A549 (cell line): ENCODE results near the gene PPP2R5B.

Source experiments
- CEBPB ChIP-seq, 2 experiments: fragments of >200 bp in 1 of 2; sonication (Bioruptor Twin) in 1 of 2; formaldehyde crosslinking in 1 of 2; IDR thresholded peaks; 2 replicates each; pipeline ENCODE4 v1.6.1; 2012 to 2016
- EP300 ChIP-seq, 2 experiments: fragments of >200 bp; sonication (Bioruptor Twin); formaldehyde crosslinking; IDR thresholded peaks; 2 replicates in 1 of 2; 3 replicates in 1 of 2; pipeline ENCODE4 v1.6.1; 2016 to 2017
- JUNB ChIP-seq: fragments of >200 bp; sonication (Bioruptor Twin); formaldehyde crosslinking; IDR thresholded peaks from 2 replicates; pipeline ENCODE4 v1.6.1; 2016
- POLR2A ChIP-seq: IDR thresholded peaks from 2 replicates; pipeline ENCODE4 v1.6.1; 2012; ENCODE audit warnings: mild to moderate bottlenecking, low read length
- POLR2AphosphoS2 ChIP-seq: conservative IDR thresholded peaks from 2 replicates; pipeline ENCODE4 v1.6.1; 2012; ENCODE audit warnings: low read length, improper control_type of control experiment, inconsistent platforms
- SREBF2 ChIP-seq: fragments of 450-650 bp; IDR thresholded peaks from 2 replicates; pipeline ENCODE4 v1.6.1; 2014; ENCODE audit warnings: mild to moderate bottlenecking, moderate library complexity
- ZC3H11A ChIP-seq: fragments of 450-650 bp; IDR thresholded peaks from 2 replicates; pipeline ENCODE4 v1.6.1; 2014; ENCODE audit warnings: antibody characterized with exemption, mild to moderate bottlenecking
- TF ChIP-seq, protein P1 (sequence below): fragments of >200 bp; sonication (Bioruptor Twin); formaldehyde crosslinking; IDR thresholded peaks from 3 replicates; pipeline ENCODE4 v1.5.1; 2016
- TF ChIP-seq, protein P2 (sequence below): fragments of 450-650 bp; IDR thresholded peaks from 2 replicates; pipeline ENCODE4 v1.6.1; 2014; ENCODE audit warnings: antibody characterized with exemption

DNA sequence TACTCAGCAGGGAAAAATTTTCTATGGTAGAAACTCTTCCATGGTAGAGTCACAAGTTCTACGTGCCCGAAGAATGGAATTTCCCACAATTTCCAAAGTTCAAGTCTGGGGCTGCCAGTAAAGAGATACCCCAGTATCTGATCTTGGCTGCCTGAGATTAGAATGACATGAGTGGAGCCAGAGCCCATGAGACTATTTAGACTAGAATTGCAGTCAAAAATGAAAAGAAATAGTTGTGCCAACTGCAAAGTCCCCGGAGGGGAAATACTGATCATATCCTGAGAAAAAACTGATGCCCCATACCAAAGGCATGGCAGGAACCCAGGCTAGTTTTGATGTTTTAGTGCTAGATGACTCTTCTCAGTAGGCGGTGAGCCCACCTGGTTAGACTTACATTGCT, 36.2 kb downstream of the PPP2R5B start:
- TF ChIP-seq, protein P1, sequence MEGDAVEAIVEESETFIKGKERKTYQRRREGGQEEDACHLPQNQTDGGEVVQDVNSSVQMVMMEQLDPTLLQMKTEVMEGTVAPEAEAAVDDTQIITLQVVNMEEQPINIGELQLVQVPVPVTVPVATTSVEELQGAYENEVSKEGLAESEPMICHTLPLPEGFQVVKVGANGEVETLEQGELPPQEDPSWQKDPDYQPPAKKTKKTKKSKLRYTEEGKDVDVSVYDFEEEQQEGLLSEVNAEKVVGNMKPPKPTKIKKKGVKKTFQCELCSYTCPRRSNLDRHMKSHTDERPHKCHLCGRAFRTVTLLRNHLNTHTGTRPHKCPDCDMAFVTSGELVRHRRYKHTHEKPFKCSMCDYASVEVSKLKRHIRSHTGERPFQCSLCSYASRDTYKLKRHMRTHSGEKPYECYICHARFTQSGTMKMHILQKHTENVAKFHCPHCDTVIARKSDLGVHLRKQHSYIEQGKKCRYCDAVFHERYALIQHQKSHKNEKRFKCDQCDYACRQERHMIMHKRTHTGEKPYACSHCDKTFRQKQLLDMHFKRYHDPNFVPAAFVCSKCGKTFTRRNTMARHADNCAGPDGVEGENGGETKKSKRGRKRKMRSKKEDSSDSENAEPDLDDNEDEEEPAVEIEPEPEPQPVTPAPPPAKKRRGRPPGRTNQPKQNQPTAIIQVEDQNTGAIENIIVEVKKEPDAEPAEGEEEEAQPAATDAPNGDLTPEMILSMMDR = no peak
- TF ChIP-seq, protein P2, sequence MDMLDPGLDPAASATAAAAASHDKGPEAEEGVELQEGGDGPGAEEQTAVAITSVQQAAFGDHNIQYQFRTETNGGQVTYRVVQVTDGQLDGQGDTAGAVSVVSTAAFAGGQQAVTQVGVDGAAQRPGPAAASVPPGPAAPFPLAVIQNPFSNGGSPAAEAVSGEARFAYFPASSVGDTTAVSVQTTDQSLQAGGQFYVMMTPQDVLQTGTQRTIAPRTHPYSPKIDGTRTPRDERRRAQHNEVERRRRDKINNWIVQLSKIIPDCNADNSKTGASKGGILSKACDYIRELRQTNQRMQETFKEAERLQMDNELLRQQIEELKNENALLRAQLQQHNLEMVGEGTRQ = no peak
- TF ChIP-seq SREBF2 (no peak), POLR2A (no peak), JUNB (no peak), EP300 (IDR thresholded peaks at IDR 0.05) (no peak), POLR2AphosphoS2 (no peak), CEBPB (IDR thresholded peaks at IDR 0.05) (no peak), ZC3H11A (no peak)
